ENCODE data around the gene FGGY.
"Not testable (repeated sequence)": the region's sequence is repeated elsewhere in the genome, so short reads cannot be mapped to it uniquely, and the experiment has no call there.

FGGY gene

DNA sequence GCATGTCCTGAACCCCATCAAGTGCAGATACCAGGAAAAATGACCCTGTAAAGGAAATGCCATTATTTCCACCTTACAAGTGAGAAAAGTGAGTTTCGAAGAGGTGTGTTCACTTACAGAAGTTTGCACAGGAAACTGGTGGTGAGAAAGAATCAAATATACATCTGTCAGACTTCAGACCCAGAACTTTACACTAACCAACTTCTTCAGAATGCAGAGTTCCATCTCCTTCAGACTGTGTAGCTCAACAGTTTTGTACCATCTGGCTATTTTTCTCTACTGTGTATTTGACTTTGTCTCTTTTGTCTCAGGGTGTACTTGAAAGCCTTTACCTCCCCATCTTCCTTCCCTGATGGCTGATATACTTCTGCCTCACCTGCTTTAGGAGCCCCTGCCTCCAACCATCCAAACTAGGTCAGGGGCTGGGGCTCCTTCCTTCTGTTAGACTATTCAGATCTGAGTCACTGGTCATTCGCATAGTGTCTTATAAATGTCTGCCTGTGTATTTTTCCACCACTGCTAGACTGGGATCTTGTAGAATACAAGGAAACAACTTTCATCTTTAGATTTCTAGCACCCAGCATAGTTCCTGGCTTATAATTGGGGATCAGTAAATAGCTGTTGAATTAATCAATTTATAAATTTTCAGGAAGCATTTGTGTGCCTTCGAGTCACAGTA is 247.9 kb downstream of the FGGY start:
- DNase-seq (ENCODE audit: low read depth, low spot score), result no peak

DNA sequence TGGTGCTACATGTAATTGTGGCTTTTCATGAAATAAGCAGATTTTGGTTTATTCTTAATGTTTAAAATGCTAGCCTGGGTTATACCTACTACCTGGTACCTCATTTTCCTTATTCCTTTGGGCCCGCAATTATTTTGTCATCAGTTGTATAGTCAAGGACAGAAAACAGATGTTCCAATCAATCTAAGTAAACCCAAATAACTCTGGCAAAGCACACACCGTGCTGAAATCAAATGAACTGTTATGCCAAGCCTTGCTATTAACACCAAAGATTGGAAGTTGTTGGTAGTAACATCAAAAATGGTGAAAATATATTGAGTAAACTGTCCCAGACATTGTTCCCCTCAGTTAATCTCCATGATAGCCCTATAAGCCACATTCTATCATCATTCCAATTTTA is 248.9 kb downstream of the FGGY start:
- DNase-seq (ENCODE audit: low read depth, low spot score), result no peak

DNA sequence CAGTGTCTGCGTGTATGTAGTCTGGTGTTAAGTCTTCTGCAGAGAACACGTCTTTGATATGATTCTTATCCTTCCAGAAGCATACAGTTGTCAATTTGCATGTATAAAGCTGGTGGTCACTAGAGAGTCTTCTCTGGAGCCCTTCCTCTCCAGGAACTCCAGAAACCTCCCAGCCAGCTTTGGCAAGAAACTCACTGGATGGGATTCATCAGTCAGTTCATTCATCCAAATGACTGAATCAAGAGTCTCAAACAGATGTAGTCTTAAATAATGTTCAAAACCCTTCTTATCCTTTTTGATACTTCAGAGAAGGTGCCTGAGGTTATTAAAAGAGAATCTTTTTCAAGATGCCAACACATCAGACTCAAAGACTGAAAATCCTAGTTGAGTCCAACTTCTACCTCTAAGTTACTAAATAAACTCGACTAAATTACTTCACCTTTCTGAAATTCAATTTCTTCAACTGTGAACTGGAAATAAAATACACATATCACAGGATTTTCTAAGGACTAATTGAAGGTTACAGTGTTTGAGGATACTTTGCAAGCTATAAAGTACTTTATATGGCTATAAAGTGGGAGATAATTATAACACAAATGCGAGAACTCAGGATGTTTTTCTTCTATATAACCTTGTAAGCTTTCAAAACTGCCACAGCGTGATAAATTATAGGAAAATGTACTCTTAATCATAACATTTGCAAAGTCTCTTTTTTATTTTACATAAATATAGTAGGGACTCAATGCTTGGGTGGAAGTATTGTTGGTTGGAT is 252.4 kb downstream of the FGGY start:
- DNase-seq (ENCODE audit: low read depth, low spot score), result no peak

GRCh38 chr1:59549903-59550302 is 253.0 kb downstream of the FGGY start:
- DNase-seq (ENCODE audit: low read depth, low spot score), result no peak

- no peak for DNase-seq (ENCODE audit: low read depth, low spot score)
These were observed 255.1 kb downstream of the FGGY start for GRCh38 chr1:59552007-59552406.

- no peak for DNase-seq (ENCODE audit: low read depth, low spot score)
These were observed 256.5 kb downstream of the FGGY start for GRCh38 chr1:59553371-59553770.

DNA sequence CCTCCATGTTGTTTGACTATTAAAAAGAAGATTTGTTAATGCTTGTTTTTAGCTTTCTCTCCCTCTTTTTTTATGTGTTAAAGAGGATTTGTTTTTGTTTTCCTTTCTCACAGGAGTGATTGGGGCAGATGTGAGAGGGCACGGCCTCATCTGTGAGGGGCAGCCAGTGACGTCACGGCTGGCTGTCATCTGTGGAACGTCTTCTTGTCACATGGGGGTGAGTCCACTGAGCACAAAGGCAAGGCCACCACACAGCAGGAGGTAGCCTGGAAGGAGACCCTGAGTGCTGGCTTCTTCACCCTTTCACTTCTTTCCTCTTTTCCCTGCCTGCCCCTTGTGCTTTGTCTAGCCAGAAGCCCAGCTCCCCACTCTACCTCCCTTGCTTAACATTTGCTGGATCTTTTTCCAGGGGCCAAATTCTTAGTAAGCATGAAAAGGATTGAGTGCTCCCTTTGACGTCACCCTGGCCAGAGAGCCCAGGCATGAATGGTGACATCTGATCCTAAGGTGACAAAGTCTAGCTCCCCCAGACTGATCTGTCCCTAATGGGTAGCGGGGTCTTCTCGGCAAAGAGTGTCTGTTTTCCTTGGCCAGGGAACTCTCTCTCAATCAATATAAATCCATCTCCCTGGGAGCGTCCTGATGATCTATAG is 257.2 kb downstream of the FGGY start:
- no peak for DNase-seq (ENCODE audit: low read depth, low spot score)

DNA sequence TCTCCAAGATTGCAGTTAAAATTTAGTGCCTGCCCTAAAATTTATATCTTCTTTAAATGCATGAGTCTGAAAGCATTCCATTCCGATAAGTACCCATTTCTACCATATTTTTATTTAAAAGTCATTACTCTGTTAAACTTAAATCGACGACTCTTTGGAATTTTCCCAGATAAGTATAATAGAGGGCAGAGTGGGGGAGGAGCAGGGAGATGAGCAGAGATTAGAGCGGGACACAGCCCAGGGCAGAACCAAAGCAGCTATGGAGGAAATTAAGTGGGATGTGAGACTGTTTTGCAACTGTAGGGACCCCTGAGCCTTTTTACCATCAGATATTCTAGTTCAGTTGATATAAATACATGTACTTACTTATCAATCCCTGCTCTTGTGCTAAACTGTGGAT is 257.9 kb downstream of the FGGY start:
- DNase-seq (ENCODE audit: low read depth, low spot score), result no peak

DNA sequence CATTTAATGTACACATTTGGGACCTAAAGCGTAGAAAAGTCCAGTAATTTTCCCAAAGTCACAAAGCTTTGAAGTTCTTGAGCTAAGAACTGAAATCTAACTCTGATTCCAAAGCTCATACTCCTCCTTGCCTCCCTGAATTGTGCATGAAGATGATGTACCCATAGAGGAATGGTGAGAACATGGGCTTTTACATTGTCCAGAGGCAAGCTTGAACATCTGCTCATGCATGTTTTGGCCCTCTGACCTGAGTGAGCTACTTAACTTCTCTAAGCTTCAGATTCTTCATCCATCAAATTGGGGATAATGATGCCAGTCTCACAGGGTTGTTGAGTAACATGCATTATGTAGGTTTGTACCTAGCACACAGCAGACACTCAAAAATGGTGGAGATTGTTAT is 259.5 kb downstream of the FGGY start:
- DNase-seq (ENCODE audit: low read depth, low spot score), result no peak

DNA sequence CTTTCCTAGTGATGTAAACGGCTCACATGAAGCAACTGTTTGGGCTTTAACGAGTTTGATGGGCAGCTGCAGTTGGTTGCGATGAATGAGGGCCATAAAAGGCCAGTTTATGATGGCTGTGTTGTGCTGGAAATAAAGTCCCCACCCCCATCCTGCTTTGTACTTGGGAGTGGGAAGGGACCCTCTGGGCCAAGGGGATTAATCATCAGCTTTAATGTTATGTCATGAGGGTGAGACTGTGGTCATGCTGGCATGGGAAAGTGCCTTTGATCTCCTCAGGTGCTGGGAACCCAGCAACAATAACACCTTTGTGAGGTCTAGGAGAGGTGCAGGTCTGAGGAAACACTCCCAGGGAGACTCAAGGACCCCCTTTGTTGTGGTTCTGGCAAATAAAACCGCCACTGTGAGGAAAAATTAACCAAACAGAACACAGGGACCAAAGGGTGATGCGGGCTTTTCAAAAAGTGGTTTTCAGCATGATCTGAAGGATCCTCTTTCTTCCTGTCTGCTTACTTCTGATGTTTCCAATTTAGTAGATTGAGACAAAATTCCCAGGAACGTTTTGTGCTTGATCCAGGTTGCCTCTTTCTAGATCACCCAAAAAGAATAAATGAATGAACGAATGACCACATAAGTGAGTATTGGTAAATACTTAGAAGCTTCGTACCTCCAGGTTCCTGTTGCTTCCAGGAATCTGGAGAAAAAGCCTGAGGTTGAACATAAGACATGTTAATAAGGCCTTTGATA is 260.1 kb downstream of the FGGY start:
- no peak for DNase-seq (ENCODE audit: low read depth, low spot score)

DNA sequence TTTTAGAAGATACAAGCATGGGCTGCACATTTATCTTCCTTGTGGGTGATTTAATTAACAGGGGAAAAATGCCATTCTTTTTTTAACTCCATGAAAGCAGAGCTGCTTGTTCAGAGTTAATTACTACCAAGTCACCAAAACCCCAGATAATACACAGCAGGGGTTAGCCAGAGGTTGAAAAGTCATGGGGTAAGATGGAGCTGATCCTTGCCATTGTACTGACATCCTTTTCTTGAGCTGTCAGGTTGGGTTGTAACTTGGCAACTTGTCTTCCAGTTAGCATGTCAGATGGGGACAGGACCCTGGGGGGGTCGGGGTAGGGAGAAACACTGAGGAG is 260.6 kb downstream of the FGGY start:
- no peak for DNase-seq (ENCODE audit: low read depth, low spot score)

DNA sequence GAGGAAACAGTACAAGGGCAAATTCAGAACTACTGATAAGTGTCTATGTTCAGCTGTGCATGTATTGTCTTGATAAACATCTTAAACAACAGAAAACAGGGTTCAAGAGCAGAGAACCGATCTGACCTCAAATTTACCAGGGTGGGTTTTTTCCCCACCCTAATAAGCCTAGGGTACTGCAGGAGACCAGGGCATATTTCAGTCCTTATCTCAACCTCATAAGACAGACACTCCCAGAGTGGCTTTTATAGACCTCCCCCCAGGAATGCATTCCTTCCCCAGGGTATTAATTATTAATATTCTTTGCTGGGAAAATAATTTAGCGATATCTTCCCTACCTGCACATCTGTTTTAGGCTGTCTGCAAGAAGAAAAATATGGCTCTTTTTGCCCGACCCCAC is 261.7 kb downstream of the FGGY start:
- not testable (repeated sequence) for DNase-seq (ENCODE audit: low read depth, low spot score)

DNA sequence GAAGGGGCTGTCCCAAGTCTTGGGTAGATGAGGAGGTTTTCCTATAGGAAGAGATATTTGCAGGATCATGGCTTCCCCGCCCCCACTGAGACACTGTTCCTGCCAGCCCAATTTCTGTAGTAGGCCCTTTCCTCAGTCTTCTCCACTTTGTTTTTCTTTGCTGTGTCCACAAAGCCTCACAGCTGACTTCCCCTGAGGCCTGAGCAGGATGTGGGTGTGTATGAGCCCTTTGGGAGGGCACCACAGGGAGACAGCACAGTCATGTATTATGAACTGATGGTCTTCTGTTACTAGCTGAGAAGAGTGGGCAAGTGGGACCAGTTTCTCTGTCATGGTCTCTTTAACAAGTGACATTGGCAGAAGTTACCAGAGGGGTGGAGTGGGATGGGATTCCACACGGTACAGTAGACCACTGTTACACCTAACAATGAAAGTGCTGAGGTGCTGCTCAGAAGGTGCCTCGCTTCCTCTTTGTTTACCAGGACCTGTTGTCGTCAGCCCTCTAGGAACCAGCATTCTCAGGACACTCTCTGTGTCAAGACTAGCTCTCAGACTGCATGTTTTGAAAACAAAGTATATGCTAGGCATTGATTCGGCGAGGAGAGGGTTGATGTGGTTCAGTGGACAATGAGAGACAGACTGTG is 264.0 kb downstream of the FGGY start:
- DNase-seq (ENCODE audit: low read depth, low spot score), result no peak

- DNase-seq (ENCODE audit: low read depth, low spot score), result no peak
These were observed 264.9 kb downstream of the FGGY start for GRCh38 chr1:59561796-59562195.

DNA sequence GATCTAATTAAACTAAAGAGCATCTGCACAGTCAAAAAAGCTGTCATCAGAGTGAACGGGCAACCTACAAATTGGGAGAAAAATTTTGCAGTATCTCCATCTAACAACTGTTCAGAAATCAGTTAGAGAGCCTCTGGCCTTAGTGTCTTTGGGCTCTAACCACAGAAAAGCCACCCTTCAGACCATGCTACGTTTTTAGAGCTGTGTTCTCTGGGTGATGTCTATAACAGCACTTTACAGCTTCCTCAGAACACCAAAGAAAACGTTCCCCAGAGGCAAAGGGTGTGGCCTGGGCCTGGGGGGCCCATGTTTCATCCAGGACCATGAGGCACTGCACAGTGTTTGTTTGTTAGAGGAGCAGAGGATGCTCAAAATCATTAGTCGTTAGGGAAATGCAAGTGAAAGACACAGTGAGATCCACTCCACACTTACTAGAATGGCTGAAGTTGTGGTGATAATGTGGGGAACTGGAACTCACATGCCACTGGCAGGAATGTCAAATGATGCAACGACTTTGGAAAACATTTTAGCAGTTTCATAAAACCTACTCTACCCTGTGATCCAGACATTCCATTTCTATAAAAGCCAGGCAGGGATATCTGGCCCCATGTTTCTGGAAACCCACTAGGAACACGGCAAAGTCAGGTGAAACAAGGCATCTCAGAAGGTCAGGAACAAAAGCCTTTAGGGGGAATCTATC is 267.4 kb downstream of the FGGY start:
- DNase-seq (ENCODE audit: low read depth, low spot score), result no peak

DNA sequence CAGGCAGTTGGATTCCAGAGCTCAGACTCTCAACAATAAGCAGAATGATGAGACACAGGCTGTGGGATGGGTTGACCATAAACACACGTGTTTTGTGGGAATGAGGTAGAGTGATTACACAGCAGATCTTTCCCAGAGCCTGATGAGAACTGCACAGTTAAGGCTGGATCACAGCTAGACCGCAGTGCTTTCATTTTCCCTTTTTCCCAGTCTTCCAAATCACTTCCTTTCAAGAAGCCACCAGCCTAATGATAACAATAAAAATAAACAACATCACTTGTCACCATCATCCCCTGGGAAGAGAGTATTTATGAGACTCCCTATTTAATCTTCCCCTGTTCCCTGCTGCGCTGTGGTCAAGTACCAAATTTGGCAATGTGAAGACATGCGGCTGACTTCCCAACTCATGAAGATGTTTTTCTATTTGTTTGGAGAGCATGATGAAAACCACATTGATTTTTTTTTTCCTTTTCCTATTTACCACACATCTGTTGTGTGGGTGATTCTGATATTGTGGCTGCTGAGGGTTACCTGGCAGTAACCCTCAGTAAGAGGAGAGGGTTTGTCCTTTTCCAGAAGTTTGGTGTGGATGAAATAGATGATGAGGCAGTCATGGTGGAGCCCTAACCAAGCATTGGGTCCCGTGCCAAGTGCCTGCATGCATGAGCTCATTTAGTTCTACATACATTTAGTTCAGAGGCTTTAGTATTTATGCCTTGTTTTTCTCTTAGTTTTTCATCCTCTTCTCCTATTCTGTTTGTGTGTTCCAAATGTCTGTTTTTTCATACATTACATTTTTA is 268.9 kb downstream of the FGGY start:
- DNase-seq (ENCODE audit: low read depth, low spot score), result no peak

- no peak for DNase-seq (ENCODE audit: low read depth, low spot score)
These were observed 271.5 kb downstream of the FGGY start for GRCh38 chr1:59568158-59568935.

GRCh38 chr1:59569198-59569597 is 272.3 kb downstream of the FGGY start:
- no peak for DNase-seq (ENCODE audit: low read depth, low spot score)

DNA sequence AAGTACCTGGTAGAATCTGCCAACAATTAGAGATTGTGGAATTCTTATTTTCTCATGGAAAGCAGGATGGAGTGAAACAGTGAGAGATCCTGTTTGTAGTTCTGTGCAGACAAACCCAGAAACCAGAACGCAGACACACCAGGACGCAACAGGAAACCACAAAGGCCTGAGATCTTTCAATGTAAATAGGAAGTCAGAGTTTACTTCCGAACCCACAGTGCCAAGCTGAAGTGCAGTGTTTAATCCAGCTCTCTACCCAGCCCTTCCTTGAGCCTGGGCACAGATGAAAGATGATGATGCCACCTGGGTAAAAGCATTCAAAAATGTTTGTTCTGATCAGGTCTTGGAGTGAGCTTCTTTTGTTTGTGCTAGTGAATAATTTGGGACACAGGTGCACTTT is 273.6 kb downstream of the FGGY start:
- DNase-seq (ENCODE audit: low read depth, low spot score), result no peak

DNA sequence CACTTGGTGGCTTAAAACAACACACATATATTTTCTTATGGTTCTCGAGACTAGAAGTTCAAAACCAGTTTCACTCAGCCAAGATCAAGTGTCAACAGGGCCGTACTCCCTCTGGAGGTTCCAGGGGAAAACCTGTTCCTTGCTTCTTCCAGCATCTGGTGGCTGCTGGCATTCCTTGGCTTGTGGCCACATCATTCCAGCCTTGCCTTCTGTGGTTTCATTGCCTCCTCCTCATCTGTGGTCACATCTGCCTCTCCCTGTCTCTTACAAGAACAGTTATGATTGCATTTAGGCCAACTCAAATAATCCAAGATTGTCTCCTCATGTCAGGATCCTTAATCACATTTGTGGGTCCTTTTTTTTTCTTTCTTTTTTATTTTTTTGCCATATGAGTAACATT is 277.2 kb downstream of the FGGY start:
- DNase-seq (ENCODE audit: low read depth, low spot score), result no peak
